Neuronal stem cell (in vitro differentiated cells): ENCODE data around the gene DBF4.
A peak's percentile ranks its signal among the peaks of the same experiment; 100 is the strongest.

Experiments
- DNase-seq: peaks from one replicate; pipeline ENCODE4 v3.0.0-alpha.2; 2013; ENCODE audit warnings: low spot score
- H2AFZ ChIP-seq: one replicate; pipeline ENCODE4 v1.6.1; 2013; ENCODE audit warnings: mild to moderate bottlenecking, low read length, inconsistent platforms
- H2AK5ac ChIP-seq: 2 replicates; pipeline ENCODE4 v1.6.1; 2013; ENCODE audit warnings: low read depth, mild to moderate bottlenecking, inconsistent platforms, low read length, moderate library complexity, mixed read lengths
- H2BK120ac ChIP-seq: 2 replicates; pipeline ENCODE4 v1.6.1; 2013; ENCODE audit warnings: low read depth, mild to moderate bottlenecking, inconsistent platforms, low read length, moderate library complexity, mixed read lengths
- H2BK12ac ChIP-seq: one replicate; pipeline ENCODE4 v1.6.1; 2013; ENCODE audit warnings: low read length, inconsistent platforms
- H2BK15ac ChIP-seq: 2 replicates; pipeline ENCODE4 v1.6.1; 2013; ENCODE audit warnings: mild to moderate bottlenecking, low read length, inconsistent platforms, mixed read lengths
- H2BK5ac ChIP-seq: one replicate; pipeline ENCODE4 v1.6.1; 2013; ENCODE audit warnings: inconsistent platforms, mild to moderate bottlenecking, low read length, moderate library complexity
- H3K14ac ChIP-seq: one replicate; pipeline ENCODE4 v1.6.1; 2013; ENCODE audit warnings: low read length, inconsistent platforms
- H3K18ac ChIP-seq: 2 replicates; pipeline ENCODE4 v1.6.1; 2013; ENCODE audit warnings: low read length, inconsistent platforms
- H3K23ac ChIP-seq: 2 replicates; pipeline ENCODE4 v1.6.1; 2013; ENCODE audit warnings: low read depth, mild to moderate bottlenecking, mixed read lengths, low read length, inconsistent platforms; ENCODE audit not compliant: poor library complexity
- H3K27ac ChIP-seq: replicated peaks from 3 replicates; pipeline ENCODE4 v1.5.1; 2013; ENCODE audit warnings: low read length, inconsistent platforms
- H3K27me3 ChIP-seq, 3 experiments: 2 replicates each; pipeline ENCODE4 v1.6.1; 2013; ENCODE audit warnings: low read length in 3 of 3, mild to moderate bottlenecking in 2 of 3, inconsistent platforms in 1 of 3, low read depth in 1 of 3, mixed read lengths in 1 of 3, moderate library complexity in 1 of 3; ENCODE audit not compliant: control insufficient read depth in 3 of 3, insufficient read depth in 3 of 3
- H3K36me3 ChIP-seq, 2 donors: replicated peaks in 1 of 2; 2 replicates each; pipeline ENCODE4 v1.6.1; 2013; ENCODE audit warnings: low read length in 2 of 2; ENCODE audit not compliant: control insufficient read depth in 2 of 2, insufficient read depth in 2 of 2
- H3K4ac ChIP-seq: 2 replicates; pipeline ENCODE4 v1.6.1; 2013; ENCODE audit warnings: inconsistent platforms, mild to moderate bottlenecking, low read length, moderate library complexity
- H3K4me1 ChIP-seq, 2 donors: 1 replicate in 1 of 2; 2 replicates in 1 of 2; pipeline ENCODE4 v1.6.1; 2013; ENCODE audit warnings: low read length in 2 of 2, low read depth in 1 of 2; ENCODE audit not compliant: control insufficient read depth in 2 of 2, insufficient read depth in 1 of 2
- H3K4me2 ChIP-seq: one replicate; pipeline ENCODE4 v1.6.1; 2013; ENCODE audit warnings: mild to moderate bottlenecking, low read length, inconsistent platforms; ENCODE audit not compliant: insufficient read depth, poor library complexity, severe bottlenecking
- H3K4me3 ChIP-seq, 2 donors: 2 replicates each; pipeline ENCODE4 v1.5.1; 2013; ENCODE audit warnings: low read length in 2 of 2, mild to moderate bottlenecking in 2 of 2, inconsistent platforms in 1 of 2, moderate library complexity in 1 of 2
- H3K79me1 ChIP-seq: one replicate; pipeline ENCODE4 v1.6.1; 2013; ENCODE audit warnings: low read depth, mild to moderate bottlenecking, inconsistent platforms, low read length, moderate library complexity
- H3K9ac ChIP-seq: one replicate; pipeline ENCODE4 v1.6.1; 2013; ENCODE audit warnings: mild to moderate bottlenecking, low read depth, low read length, inconsistent platforms; ENCODE audit not compliant: poor library complexity
- H3K9me3 ChIP-seq, 2 donors: replicated peaks in 1 of 2; 2 replicates each; pipeline versions ENCODE3 to v1.6.1; 2013; ENCODE audit warnings: low read length in 2 of 2, mild to moderate bottlenecking in 2 of 2, inconsistent platforms in 1 of 2, low read depth in 1 of 2, mixed read lengths in 1 of 2, moderate library complexity in 1 of 2; ENCODE audit not compliant: control insufficient read depth in 2 of 2, insufficient read depth in 1 of 2
- H4K8ac ChIP-seq: one replicate; pipeline ENCODE4 v1.6.1; 2013; ENCODE audit warnings: low read depth, mild to moderate bottlenecking, inconsistent platforms, low read length, moderate library complexity
- H4K91ac ChIP-seq: one replicate; pipeline ENCODE4 v1.6.1; 2013; ENCODE audit warnings: low read length, low read depth, mild to moderate bottlenecking, inconsistent platforms; ENCODE audit not compliant: poor library complexity
- WGBS, 2 donors: extraction: QIAGEN DNeasy Blood & Tissue Kit; methylation state at CpG; one replicate each; pipeline ENCODE4 v1.1.7; 2013; ENCODE audit warnings: missing lambda C conversion rate in 2 of 2, mixed read lengths in 1 of 2; ENCODE audit not compliant: insufficient read length in 2 of 2, insufficient replicate concordance in 1 of 2; ENCODE audit errors: extremely low coverage in 2 of 2; 5-methylcytosine and 5-hydroxymethylcytosine counted together

DBF4 gene

GRCh38 chr7:87933605-87933952 lies 57.3 kb downstream of the DBF4 start:
- Histone ChIP-seq H3K4me2 (peak overlapping the region; percentile 52), H2AFZ (peak overlapping the region; percentile 99), H3K27ac (no peak overlapping the region), H3K4me1 (peaks cover 0 to 5% of the 10 kb centered on the region in 2 donors), H2BK15ac (no peak overlapping the region), H3K36me3 (peaks cover 0 to 6% of the 10 kb centered on the region in 2 donors), H3K27me3 (peaks cover 0 to 6% (median 5%) of the 10 kb centered on the region in 3 experiments), H3K18ac (no peak overlapping the region), H4K8ac (no peak overlapping the region), H2AK5ac (no peak overlapping the region), H2BK5ac (no peak overlapping the region), H2BK120ac (no peak overlapping the region), H4K91ac (no peak overlapping the region), H3K4me3 (peak overlapping the region; percentile 71 to 90), H3K9ac (no peak overlapping the region), H3K23ac (no peak overlapping the region), H3K4ac (no peak overlapping the region), H3K9me3 (no peaks in the 10 kb centered on the region), H2BK12ac (no peak overlapping the region), H3K79me1 (peaks cover 2% of the 10 kb centered on the region), H3K14ac (no peak overlapping the region)
- no CpG with 5 or more reads among the region's 9 CpGs for whole genome bisulfite sequencing, 2 donors
- no peak for DNase-seq

DNA sequence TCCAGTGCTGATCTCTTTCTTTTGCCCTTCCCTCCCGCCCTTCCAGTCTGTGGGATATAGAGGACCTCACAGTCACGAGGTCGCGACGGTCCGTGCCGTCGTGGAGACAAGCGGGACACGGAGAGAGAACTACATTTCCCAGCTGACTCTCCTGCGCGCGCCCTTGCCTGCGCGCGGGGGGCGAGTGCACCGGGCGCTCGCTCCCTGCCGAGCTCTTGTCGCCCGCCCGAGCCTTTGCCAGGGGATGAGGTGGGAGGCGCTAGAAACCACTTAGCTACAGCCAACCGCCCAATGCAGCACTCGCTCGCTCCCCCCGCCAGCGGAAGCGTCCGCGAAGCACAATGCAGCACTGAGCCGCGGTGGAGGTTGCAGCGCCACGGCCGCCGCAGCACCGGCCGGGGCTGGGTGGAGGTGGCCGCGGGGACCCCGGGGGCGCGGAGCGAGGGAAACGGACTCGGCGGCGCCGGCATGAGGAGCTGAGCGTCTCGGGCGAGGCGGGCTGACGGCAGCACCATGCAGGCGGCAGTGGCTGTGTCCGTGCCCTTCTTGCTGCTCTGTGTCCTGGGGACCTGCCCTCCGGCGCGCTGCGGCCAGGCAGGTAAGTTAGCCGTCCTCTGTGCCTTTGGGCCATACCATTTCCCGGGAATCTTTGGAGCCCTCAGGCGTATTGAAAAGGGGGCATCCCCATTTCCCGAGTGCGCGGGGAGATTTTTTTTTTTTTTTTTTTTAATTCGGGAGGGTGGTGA lies 57.8 kb downstream of the DBF4 start, which contains the start of gene ADAM22:
Gene ADAM22, plus strand, starts transcription at position 299 of the 746 bp plus-strand sequence. Its CDS starts 215 bp downstream, at position 514.
- Histone ChIP-seq H3K4me3 (peak within 1 kb of the TSS; percentile 90 to 95), H4K91ac (no peak within 1 kb of the TSS), H3K27me3 (peaks cover 0 to 6% (median 5%) of the 10 kb centered on the region in 3 experiments), H2BK12ac (no peak within 1 kb of the TSS), H3K9ac (peak within 1 kb of the TSS; percentile 80), H3K9me3 (no peaks in the 10 kb centered on the region), H3K4me1 (peaks cover 0 to 5% of the 10 kb centered on the region in 2 donors), H3K4me2 (peak within 1 kb of the TSS; percentile 94), H2AK5ac (no peak within 1 kb of the TSS), H3K14ac (no peak within 1 kb of the TSS), H3K18ac (peak within 1 kb of the TSS; percentile 92), H2BK120ac (no peak within 1 kb of the TSS), H3K27ac (peak within 1 kb of the TSS; percentile 55), H3K79me1 (peaks cover 2% of the 10 kb centered on the region), H3K4ac (no peak within 1 kb of the TSS), H4K8ac (no peak within 1 kb of the TSS), H2BK5ac (peak within 1 kb of the TSS; percentile 70), H2BK15ac (peak within 1 kb of the TSS; percentile 53), H2AFZ (peak within 1 kb of the TSS; percentile 99), H3K36me3 (peaks cover 0 to 11% of the 10 kb centered on the region in 2 donors), H3K23ac (peak within 1 kb of the TSS; percentile 11)
- DNase-seq, result peak; percentile 87
- no CpG with 5 or more reads among the region's 70 CpGs for WGBS, 2 donors

GRCh38 chr7:87934699-87935383 lies 58.5 kb downstream of the DBF4 start:
- Histone ChIP-seq H3K4ac (no peak overlapping the region), H3K27ac (no peak overlapping the region), H2AFZ (peak overlapping the region; percentile 99), H3K27me3 (peaks cover 0 to 6% (median 5%) of the 10 kb centered on the region in 3 experiments), H3K18ac (peak overlapping the region; percentile 61), H3K23ac (no peak overlapping the region), H3K36me3 (peaks cover 0 to 11% of the 10 kb centered on the region in 2 donors), H2BK12ac (no peak overlapping the region), H3K9me3 (no peaks in the 10 kb centered on the region), H2BK120ac (no peak overlapping the region), H3K79me1 (peaks cover 2% of the 10 kb centered on the region), H2BK5ac (no peak overlapping the region), H3K4me1 (peaks cover 0 to 5% of the 10 kb centered on the region in 2 donors), H3K14ac (no peak overlapping the region), H3K4me3 (peak overlapping the region; percentile 90 to 95), H3K9ac (peak overlapping the region; percentile 73), H4K8ac (no peak overlapping the region), H3K4me2 (peak overlapping the region; percentile 94), H2BK15ac (no peak overlapping the region), H2AK5ac (no peak overlapping the region), H4K91ac (no peak overlapping the region)
- no CpG with 5 or more reads among the region's 47 CpGs for WGBS, 2 donors
- peak; percentile 17 for DNase-seq

DNA sequence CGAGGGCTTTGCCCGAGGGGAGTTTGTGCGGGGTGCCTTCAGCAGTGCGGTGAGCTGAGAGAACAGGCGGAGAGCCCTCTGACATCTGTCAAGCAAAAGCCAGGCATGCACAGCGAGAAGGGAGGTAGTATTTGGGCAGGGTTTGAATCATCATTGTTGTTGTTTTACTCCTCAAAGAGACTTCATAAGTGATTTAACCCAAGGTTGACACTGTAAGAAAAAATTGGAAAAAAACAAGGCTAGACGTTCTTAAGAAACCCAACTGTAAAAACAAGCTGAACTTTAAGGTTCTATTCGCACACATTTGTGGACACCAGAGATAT lies 59.1 kb downstream of the DBF4 start:
- Histone ChIP-seq H2BK120ac (no peak overlapping the region), H4K91ac (no peak overlapping the region), H3K4me1 (peaks cover 0 to 5% of the 10 kb centered on the region in 2 donors), H3K4ac (no peak overlapping the region), H2BK12ac (no peak overlapping the region), H3K18ac (no peak overlapping the region), H3K4me2 (peak overlapping the region; percentile 94), H3K4me3 (peak overlapping the region; percentile 90 to 95), H4K8ac (no peak overlapping the region), H2BK15ac (no peak overlapping the region), H3K79me1 (peaks cover 2% of the 10 kb centered on the region), H2AFZ (peak overlapping the region; percentile 99), H3K14ac (no peak overlapping the region), H3K9me3 (no peaks in the 10 kb centered on the region), H2AK5ac (no peak overlapping the region), H3K27ac (no peak overlapping the region), H3K9ac (peak overlapping the region; percentile 73), H3K23ac (no peak overlapping the region), H3K27me3 (peaks cover 0 to 6% (median 5%) of the 10 kb centered on the region in 3 experiments), H3K36me3 (peaks cover 0 to 11% of the 10 kb centered on the region in 2 donors), H2BK5ac (no peak overlapping the region)
- DNase-seq, result no peak
- WGBS, 2 donors, result no CpG with 5 or more reads among the region's 8 CpGs
